Stimulated activated CD8-positive, alpha-beta memory T cell treated with anti-CD3 and anti-CD28 coated beads, Interleukin-7, amount 100 ng/mL, for 1 hour (primary cell): ENCODE results near the gene UBR3.

ENCODE experiments used
- DNase-seq, 2 donors: peaks; one replicate each; pipeline ENCODE4 v3.0.0-alpha.2; 2020; ENCODE audit warnings: low read depth in 2 of 2

The UBR3 gene

GRCh38 chr2:169999054-169999453 lies 171.8 kb downstream of the UBR3 start:
- DNase-seq, result no peak

- no peak for DNase-seq
These were observed 174.8 kb downstream of the UBR3 start for GRCh38 chr2:170002096-170002495.

- DNase-seq, result no peak
These were observed 178.4 kb downstream of the UBR3 start for GRCh38 chr2:170005702-170006101.

GRCh38 chr2:170006587-170007325 lies 179.5 kb downstream of the UBR3 start:
- no peak for DNase-seq

GRCh38 chr2:170009209-170009608 lies 182.0 kb downstream of the UBR3 start:
- DNase-seq, result no peak

- no peak for DNase-seq
These were observed 185.5 kb downstream of the UBR3 start for GRCh38 chr2:170012773-170013172.

GRCh38 chr2:170013802-170014551 lies 186.7 kb downstream of the UBR3 start:
- no peak for DNase-seq

- no peak for DNase-seq
These were observed 187.5 kb downstream of the UBR3 start for GRCh38 chr2:170014769-170015168.

- no peak for DNase-seq
These were observed 190.7 kb downstream of the UBR3 start for GRCh38 chr2:170017860-170018532.

- no peak for DNase-seq
These were observed 192.0 kb downstream of the UBR3 start for GRCh38 chr2:170019060-170019805.

GRCh38 chr2:170020777-170021176 lies 193.5 kb downstream of the UBR3 start:
- DNase-seq, result no peak

GRCh38 chr2:170022692-170023091 lies 195.4 kb downstream of the UBR3 start:
- DNase-seq, result no peak

GRCh38 chr2:170024721-170025120 lies 197.5 kb downstream of the UBR3 start:
- DNase-seq, result no peak

- DNase-seq, result no peak
These were observed 198.0 kb downstream of the UBR3 start for GRCh38 chr2:170025223-170025622.

GRCh38 chr2:170026361-170026760 lies 199.1 kb downstream of the UBR3 start:
- no peak for DNase-seq

- no peak for DNase-seq
These were observed 202.3 kb downstream of the UBR3 start for GRCh38 chr2:170029551-170029950.

GRCh38 chr2:170030040-170030439 lies 202.8 kb downstream of the UBR3 start:
- DNase-seq, result no peak

GRCh38 chr2:170031288-170031687 lies 204.0 kb downstream of the UBR3 start:
- no peak for DNase-seq

- DNase-seq, result no peak
These were observed 207.3 kb downstream of the UBR3 start for GRCh38 chr2:170034596-170034995.

GRCh38 chr2:170038734-170039133 lies 211.5 kb downstream of the UBR3 start:
- DNase-seq, result no peak

GRCh38 chr2:170039401-170040172 lies 212.3 kb downstream of the UBR3 start:
- no peak for DNase-seq
